ENCODE data around the gene RBPMS2. TPM values are rescaled to one million over a fixed set of nuclear protein-coding genes. Genes with fewer than 3 reads are reported as not detected.
A peak's percentile ranks its signal among the peaks of the same experiment; 100 is the strongest.

Gene RBPMS2
- total and polyA plus RNA-seq, 2 of the 8 experiments (the other 6 are each of a cell fraction or from before 2014, with no cell fraction given) = 55.8 to 238 TPM

GRCh38 chr15:64731012-64731804 lies 44.2 kb downstream of the RBPMS2 start (continued):
- TF ChIP-seq CHD7 (IDR thresholded peaks at IDR 0.05; ENCODE audit: insufficient replicate concordance, low read length) = no peak
- no peak for TF ChIP-seq HDAC6 (IDR thresholded peaks at IDR 0.05; ENCODE audit: low read depth, low read length)
- TF ChIP-seq JUND (IDR thresholded peaks at IDR 0.05; ENCODE audit: low read length) = peak; percentile 29; the same call in 1 of the 2 replicates
- TF ChIP-seq CBX8 (IDR thresholded peaks at IDR 0.05; ENCODE audit: borderline replicate concordance, low read depth, low read length) = no peak
- TF ChIP-seq HDAC2 (IDR thresholded peaks at IDR 0.05; ENCODE audit: borderline replicate concordance in 1 of 2, low read depth in 2 of 2, low read length in 2 of 2) = no peak
- TF ChIP-seq RFX5 (IDR thresholded peaks at IDR 0.05; ENCODE audit: borderline replicate concordance, low read depth, low read length) = no peak
- TF ChIP-seq PHF8 (conservative IDR thresholded peaks at IDR 0.05; ENCODE audit: low read depth, low read length) = no peak
- no peak for TF ChIP-seq TAF7 (optimal IDR thresholded peaks at IDR 0.05; ENCODE audit: borderline replicate concordance, low read depth, low read length)
- no peak for TF ChIP-seq E2F6 (IDR thresholded peaks at IDR 0.05)

All from H1 (cell line).